ENCODE data around the gene SLC50A1. TPM values are rescaled to one million over a fixed set of nuclear protein-coding genes. Genes with fewer than 3 reads are reported as not detected.

Gene SLC50A1
- total and polyA plus RNA-seq, 9 of the 15 experiments (the other 6 are each of a cell fraction or from before 2014, with no cell fraction given) = 46.5 to 132 (median 91.9) TPM

GRCh38 chr1:155167166-155168104 is 31.8 kb downstream of the SLC50A1 start (continued):
- TF ChIP-seq ATF4 (CRISPR knock-in tag; IDR thresholded peaks at IDR 0.05) = no peak
- TF ChIP-seq TCF3 (CRISPR knock-in tag; IDR thresholded peaks at IDR 0.05) = peak; percentile 33; the same call in 1 of the 2 replicates
- no peak for TF ChIP-seq CHCHD3 (CRISPR knock-in tag; IDR thresholded peaks at IDR 0.05)
- 0 out of 2 replicates have a peak, but pooled peaks have one; percentile 41 for TF ChIP-seq MYC (IDR thresholded peaks at IDR 0.05; ENCODE audit: low read depth, low read length)
- no peak for TF ChIP-seq MYC (CRISPR knock-in tag; IDR thresholded peaks at IDR 0.05; ENCODE audit: borderline replicate concordance, low read depth)
- peak; percentile 93 for TF ChIP-seq STAG1 (CRISPR knock-in tag; IDR thresholded peaks at IDR 0.05; ENCODE audit: borderline replicate concordance)
- no peak for TF ChIP-seq ZNF140 (CRISPR knock-in tag; IDR thresholded peaks at IDR 0.05)
- TF ChIP-seq BRD4 (IDR thresholded peaks at IDR 0.05) = no peak
- no peak for TF ChIP-seq ZNF143 (CRISPR knock-in tag; IDR thresholded peaks at IDR 0.05)
- TF ChIP-seq ZNF77 (CRISPR knock-in tag; IDR thresholded peaks at IDR 0.05) = no peak
- TF ChIP-seq RB1 (IDR thresholded peaks at IDR 0.05; ENCODE audit: low read depth) = peak; percentile 66
- peak; percentile 98 to 99 for TF ChIP-seq RAD21 (CRISPR knock-in tag; conservative IDR thresholded peaks at IDR 0.05 in 1 of 2, IDR thresholded peaks at IDR 0.05 in 1 of 2)
- peak; percentile 58 for TF ChIP-seq HNRNPLL (IDR thresholded peaks at IDR 0.05; ENCODE audit: low read depth, low read length, poor library complexity, severe bottlenecking)
- TF ChIP-seq KLF16 (IDR thresholded peaks at IDR 0.05) = peak; percentile 42; the same call in 1 of the 2 replicates
- TF ChIP-seq ETV5 (CRISPR knock-in tag; IDR thresholded peaks at IDR 0.05; ENCODE audit: low read depth) = no peak
- peak; percentile 32; the same call in 1 of the 2 replicates for TF ChIP-seq GABPB1 (CRISPR knock-in tag; IDR thresholded peaks at IDR 0.05)
- peak; percentile 33; the same call in 1 of the 2 replicates for TF ChIP-seq DPF2 (IDR thresholded peaks at IDR 0.05)
- peak; percentile 86 for TF ChIP-seq CTBP1 (IDR thresholded peaks at IDR 0.05; ENCODE audit: borderline replicate concordance)
- peak in 1 of 2 experiments; percentile 42; a peak in 1 of 4 replicates for TF ChIP-seq TEAD1 (CRISPR knock-in tag; IDR thresholded peaks at IDR 0.05)
- no peak for TF ChIP-seq ZZZ3 (IDR thresholded peaks at IDR 0.05)
- TF ChIP-seq DEAF1 (CRISPR knock-in tag; IDR thresholded peaks at IDR 0.05) = peak; percentile 95
- TF ChIP-seq GTF3C2 (IDR thresholded peaks at IDR 0.05; ENCODE audit: borderline replicate concordance, extremely low read depth, insufficient read length) = no peak

Data from K562 (cell line).